Activated T-helper 17 cell treated with anti-CD3 and anti-CD28 coated beads, Interleukin-2, amount 50 U/mL, for 72 hours (primary cell): ENCODE results near the gene RBM34. TPM values are rescaled to one million over a fixed set of nuclear protein-coding genes. Genes with fewer than 3 reads are reported as not detected.
"Not testable (repeated sequence)": the region's sequence is repeated elsewhere in the genome, so short reads cannot be mapped to it uniquely, and the experiment has no call there.

ENCODE experiments used
- ATAC-seq: fragments of 150-1000 bp; cut with Tn5 transposase; replicated peaks from 2 replicates; pipeline ENCODE4 v1.10.0; 2021; ENCODE audit warnings: mild to moderate bottlenecking, moderate library complexity
- H3K27ac Mint-ChIP-seq: one replicate; pipeline ENCODE4 v1.8.0; 2022; ENCODE audit warnings: mixed read lengths
- H3K27me3 Mint-ChIP-seq: one replicate; pipeline ENCODE4 v1.8.0; 2022; ENCODE audit warnings: mixed read lengths
- H3K36me3 Mint-ChIP-seq: one replicate; pipeline ENCODE4 v1.8.0; 2022; ENCODE audit warnings: low read depth, mild to moderate bottlenecking, mixed read lengths
- H3K4me1 Mint-ChIP-seq: one replicate; pipeline ENCODE4 v1.8.0; 2022; ENCODE audit warnings: mixed read lengths
- H3K4me3 Mint-ChIP-seq: one replicate; pipeline ENCODE4 v1.8.0; 2022; ENCODE audit warnings: mild to moderate bottlenecking, mixed read lengths
- H3K9me3 Mint-ChIP-seq: one replicate; pipeline ENCODE4 v1.8.0; 2022; ENCODE audit warnings: mixed read lengths
- total RNA-seq, 2 donors: library from RNA; stranded (reverse); gene quantifications; one replicate each; pipeline ENCODE4 v1.2.3, GENCODE V29; 2022

The RBM34 gene
- total RNA-seq, 2 donors from 2014 or later: 114 to 122 TPM

- no peak for ATAC-seq
- no peaks in the 10 kb centered on the region for H3K27me3 Mint-ChIP-seq
- H3K36me3 Mint-ChIP-seq: no peaks in the 10 kb centered on the region
- H3K4me1 Mint-ChIP-seq: peaks cover 15% of the 10 kb centered on the region
- H3K27ac Mint-ChIP-seq: no peak overlapping the region
- H3K9me3 Mint-ChIP-seq: no peaks in the 10 kb centered on the region
- no peak overlapping the region for H3K4me3 Mint-ChIP-seq
Observed at GRCh38 chr1:235098547-235098946, 62.5 kb downstream of the RBM34 start.

GRCh38 chr1:235097501-235097900 is 63.5 kb downstream of the RBM34 start:
- H3K4me3 Mint-ChIP-seq, H3K27ac Mint-ChIP-seq, H3K36me3 Mint-ChIP-seq, H3K9me3 Mint-ChIP-seq, H3K27me3 Mint-ChIP-seq, ATAC-seq: not testable (repeated sequence)
- H3K4me1 Mint-ChIP-seq: peaks cover 11% of the 10 kb centered on the region

- Mint-ChIP-seq H3K4me3 (no peak overlapping the region), H3K27me3 (no peaks in the 10 kb centered on the region), H3K36me3 (no peaks in the 10 kb centered on the region), H3K4me1 (peaks cover 6% of the 10 kb centered on the region), H3K27ac (no peak overlapping the region), H3K9me3 (no peaks in the 10 kb centered on the region)
- no peak for ATAC-seq
Observed at GRCh38 chr1:235095938-235096562, 65.0 kb downstream of the RBM34 start.

- Mint-ChIP-seq H3K27me3 (no peaks in the 10 kb centered on the region), H3K4me1 (peaks cover 10% of the 10 kb centered on the region), H3K36me3 (no peaks in the 10 kb centered on the region), H3K4me3 (no peak overlapping the region), H3K27ac (no peak overlapping the region), H3K9me3 (no peaks in the 10 kb centered on the region)
- ATAC-seq: peak; percentile 83
Observed at GRCh38 chr1:235093696-235094592, 67.1 kb downstream of the RBM34 start.

GRCh38 chr1:235093013-235093695 is 67.9 kb downstream of the RBM34 start:
- H3K4me1 Mint-ChIP-seq: peaks cover 10% of the 10 kb centered on the region
- H3K4me3 Mint-ChIP-seq: no peak overlapping the region
- H3K9me3 Mint-ChIP-seq: no peaks in the 10 kb centered on the region
- H3K27ac Mint-ChIP-seq: no peak overlapping the region
- H3K27me3 Mint-ChIP-seq: no peaks in the 10 kb centered on the region
- no peaks in the 10 kb centered on the region for H3K36me3 Mint-ChIP-seq
- ATAC-seq: no peak

- not testable (repeated sequence) for H3K9me3 Mint-ChIP-seq, H3K27me3 Mint-ChIP-seq, H3K4me3 Mint-ChIP-seq, ATAC-seq, H3K36me3 Mint-ChIP-seq, H3K27ac Mint-ChIP-seq
- H3K4me1 Mint-ChIP-seq: peaks cover 10% of the 10 kb centered on the region
Observed at GRCh38 chr1:235092415-235092814, 68.6 kb downstream of the RBM34 start.

- ATAC-seq, H3K9me3 Mint-ChIP-seq, H3K27me3 Mint-ChIP-seq: not testable (repeated sequence)
Observed at GRCh38 chr1:235092045-235092406, 69.0 kb downstream of the RBM34 start.

GRCh38 chr1:235091319-235092044 is 69.6 kb downstream of the RBM34 start:
- not testable (repeated sequence) for ATAC-seq, H3K4me3 Mint-ChIP-seq, H3K27ac Mint-ChIP-seq, H3K27me3 Mint-ChIP-seq, H3K9me3 Mint-ChIP-seq, H3K36me3 Mint-ChIP-seq
- H3K4me1 Mint-ChIP-seq: peaks cover 10% of the 10 kb centered on the region

More at GRCh38 chr1:235092045-235092406, 69.0 kb downstream of the RBM34 start:
- not testable (repeated sequence) for H3K4me3 Mint-ChIP-seq, H3K27ac Mint-ChIP-seq, H3K36me3 Mint-ChIP-seq
- H3K4me1 Mint-ChIP-seq: peaks cover 10% of the 10 kb centered on the region

- Mint-ChIP-seq H3K36me3 (no peaks in the 10 kb centered on the region), H3K4me3 (no peak overlapping the region), H3K27ac (no peak overlapping the region), H3K9me3 (no peaks in the 10 kb centered on the region), H3K27me3 (no peaks in the 10 kb centered on the region), H3K4me1 (peaks cover 10% of the 10 kb centered on the region)
- ATAC-seq: no peak
Observed at GRCh38 chr1:235090406-235091069, 70.5 kb downstream of the RBM34 start.

- no peak for ATAC-seq
- peak overlapping the region; percentile 27 for H3K4me3 Mint-ChIP-seq
- H3K4me1 Mint-ChIP-seq: peaks cover 10% of the 10 kb centered on the region
- no peaks in the 10 kb centered on the region for H3K27me3 Mint-ChIP-seq
- H3K9me3 Mint-ChIP-seq: no peaks in the 10 kb centered on the region
- no peaks in the 10 kb centered on the region for H3K36me3 Mint-ChIP-seq
- H3K27ac Mint-ChIP-seq: peak overlapping the region; percentile 41
Observed at GRCh38 chr1:235088907-235089306, 72.1 kb downstream of the RBM34 start.

GRCh38 chr1:235088430-235088829 is 72.6 kb downstream of the RBM34 start:
- no peak for ATAC-seq
- Mint-ChIP-seq H3K27me3 (no peaks in the 10 kb centered on the region), H3K36me3 (no peaks in the 10 kb centered on the region), H3K4me3 (no peak overlapping the region), H3K27ac (no peak overlapping the region), H3K9me3 (no peaks in the 10 kb centered on the region), H3K4me1 (peaks cover 10% of the 10 kb centered on the region)

- H3K27ac Mint-ChIP-seq: no peak overlapping the region
- no peak for ATAC-seq
- no peaks in the 10 kb centered on the region for H3K27me3 Mint-ChIP-seq
- no peak overlapping the region for H3K4me3 Mint-ChIP-seq
- H3K36me3 Mint-ChIP-seq: no peaks in the 10 kb centered on the region
- H3K9me3 Mint-ChIP-seq: no peaks in the 10 kb centered on the region
- H3K4me1 Mint-ChIP-seq: peaks cover 15% of the 10 kb centered on the region
Observed at GRCh38 chr1:235087906-235088305, 73.1 kb downstream of the RBM34 start.

- not testable (repeated sequence) for H3K27ac Mint-ChIP-seq, H3K4me3 Mint-ChIP-seq, H3K36me3 Mint-ChIP-seq, H3K27me3 Mint-ChIP-seq, H3K9me3 Mint-ChIP-seq, ATAC-seq
- peaks cover 16% of the 10 kb centered on the region for H3K4me1 Mint-ChIP-seq
Observed at GRCh38 chr1:235085411-235086117, 75.5 kb downstream of the RBM34 start.
